ENCODE measurements around the gene DPH2.

DPH2 gene

DNA sequence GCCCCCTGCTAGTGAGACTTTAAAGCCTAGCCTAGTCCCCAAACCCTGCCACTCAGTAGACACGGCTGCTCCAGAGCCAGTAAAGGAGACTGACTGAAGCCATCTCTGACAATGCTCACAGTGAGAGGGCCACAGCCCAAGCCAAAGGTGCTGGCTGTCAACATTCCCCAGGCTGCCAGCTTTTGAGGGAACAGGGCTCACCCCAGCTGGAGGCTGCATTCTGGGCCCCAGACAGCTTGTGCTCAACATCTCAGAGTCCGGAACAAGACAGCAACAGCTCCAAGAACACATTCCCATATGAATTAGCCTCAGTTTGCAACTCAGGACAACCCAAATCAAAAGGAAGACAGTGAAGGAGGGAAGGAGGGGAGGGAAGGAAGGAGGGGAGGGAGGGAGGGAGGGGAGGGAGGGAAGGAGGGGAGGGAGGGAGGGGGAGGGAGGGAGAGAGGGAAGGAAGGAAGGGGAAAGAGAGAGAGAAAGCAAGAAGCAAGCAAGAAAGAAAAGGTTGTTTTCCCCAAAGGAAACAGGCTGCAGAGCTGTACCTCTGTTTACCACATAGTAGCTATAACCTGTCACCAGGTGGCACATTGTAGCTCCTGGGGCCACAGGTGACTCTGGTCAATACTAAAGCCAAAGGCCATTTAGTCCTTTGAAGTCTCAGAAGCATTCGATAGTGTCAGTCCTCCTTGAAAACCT lies 30.8 kb upstream of the DPH2 start:
- no peak for DNase-seq
- in situ Hi-C loops (cut with MboI; ENCODE audit: low pct_unique_long_range_greater_than_20kb, low sequenced_read_pairs), result loop anchor here (10.0 kb wide), 1 partner anchor 184 kb away; no protein-coding TSS in a partner anchor

DNA sequence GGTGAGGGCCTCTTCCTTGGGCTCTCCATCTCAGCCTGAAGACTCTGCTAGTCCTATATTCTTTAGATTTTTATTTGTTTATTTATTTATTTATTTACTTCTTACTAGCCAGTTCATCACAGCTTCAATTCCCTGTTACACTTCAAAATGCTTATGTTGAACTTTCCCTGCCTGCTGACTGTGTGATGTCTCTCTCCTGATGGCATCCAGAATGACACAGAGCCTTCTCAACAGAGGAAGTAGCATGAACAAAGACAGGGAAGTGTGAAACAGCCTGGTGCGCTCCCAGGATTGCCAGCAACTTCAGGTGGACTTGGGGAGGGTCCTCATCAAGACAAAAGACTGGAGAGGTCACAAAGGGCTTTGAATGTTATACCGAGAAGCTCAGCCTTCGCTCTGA lies 27.4 kb upstream of the DPH2 start:
- in situ Hi-C loops (cut with MboI; ENCODE audit: low pct_unique_long_range_greater_than_20kb, low sequenced_read_pairs), result no loop called here
- no peak for DNase-seq

DNA sequence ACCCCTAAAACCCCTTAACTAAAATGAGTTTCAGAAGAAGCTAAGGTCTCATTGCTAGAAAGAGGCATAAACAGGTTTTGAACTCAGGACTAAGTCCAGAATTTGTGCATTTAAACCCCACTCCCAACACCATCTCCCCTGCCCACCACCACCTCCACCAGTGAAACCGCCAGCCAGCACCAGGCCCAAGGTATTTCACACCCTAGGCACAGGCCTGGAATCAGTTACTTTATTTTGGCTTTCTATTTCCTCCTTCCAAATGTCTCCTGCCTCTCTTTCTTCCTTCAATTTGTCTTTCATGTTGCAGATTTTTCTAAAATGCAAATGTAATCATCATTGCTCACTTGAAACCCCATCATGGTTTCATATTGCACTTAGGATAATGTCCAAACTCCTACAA lies 24.9 kb upstream of the DPH2 start:
- in situ Hi-C loops (cut with MboI; ENCODE audit: low pct_unique_long_range_greater_than_20kb, low sequenced_read_pairs), result no loop called here
- DNase-seq, result no peak

DNA sequence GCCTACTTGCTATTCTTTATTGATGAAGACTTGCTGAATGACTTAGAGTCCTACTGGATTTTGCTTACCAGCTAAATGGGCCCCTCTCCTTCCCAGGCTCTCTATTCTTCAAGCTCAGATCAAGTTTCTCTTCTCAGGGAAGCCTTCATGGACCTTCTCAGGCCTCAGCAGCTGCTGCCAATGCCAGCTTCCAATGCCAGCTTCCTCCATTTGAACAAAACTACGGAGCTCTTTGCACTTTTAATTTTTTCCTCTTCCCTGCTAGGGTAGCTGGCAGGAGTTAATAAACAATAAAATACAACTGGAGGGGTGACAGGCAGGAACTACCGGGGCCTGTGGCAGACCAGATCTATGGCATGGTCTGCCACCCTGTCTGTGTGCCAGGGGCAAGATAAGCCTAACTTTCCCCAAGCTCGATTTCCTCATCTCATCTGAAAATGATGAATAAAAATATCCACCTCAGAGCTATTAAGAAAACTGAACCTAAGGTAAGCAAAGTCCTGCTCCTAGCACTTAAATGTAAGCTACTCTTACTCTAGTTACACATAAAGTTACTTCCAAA lies 24.1 kb upstream of the DPH2 start:
- in situ Hi-C loops (cut with MboI; ENCODE audit: low pct_unique_long_range_greater_than_20kb, low sequenced_read_pairs), result no loop called here

DNA sequence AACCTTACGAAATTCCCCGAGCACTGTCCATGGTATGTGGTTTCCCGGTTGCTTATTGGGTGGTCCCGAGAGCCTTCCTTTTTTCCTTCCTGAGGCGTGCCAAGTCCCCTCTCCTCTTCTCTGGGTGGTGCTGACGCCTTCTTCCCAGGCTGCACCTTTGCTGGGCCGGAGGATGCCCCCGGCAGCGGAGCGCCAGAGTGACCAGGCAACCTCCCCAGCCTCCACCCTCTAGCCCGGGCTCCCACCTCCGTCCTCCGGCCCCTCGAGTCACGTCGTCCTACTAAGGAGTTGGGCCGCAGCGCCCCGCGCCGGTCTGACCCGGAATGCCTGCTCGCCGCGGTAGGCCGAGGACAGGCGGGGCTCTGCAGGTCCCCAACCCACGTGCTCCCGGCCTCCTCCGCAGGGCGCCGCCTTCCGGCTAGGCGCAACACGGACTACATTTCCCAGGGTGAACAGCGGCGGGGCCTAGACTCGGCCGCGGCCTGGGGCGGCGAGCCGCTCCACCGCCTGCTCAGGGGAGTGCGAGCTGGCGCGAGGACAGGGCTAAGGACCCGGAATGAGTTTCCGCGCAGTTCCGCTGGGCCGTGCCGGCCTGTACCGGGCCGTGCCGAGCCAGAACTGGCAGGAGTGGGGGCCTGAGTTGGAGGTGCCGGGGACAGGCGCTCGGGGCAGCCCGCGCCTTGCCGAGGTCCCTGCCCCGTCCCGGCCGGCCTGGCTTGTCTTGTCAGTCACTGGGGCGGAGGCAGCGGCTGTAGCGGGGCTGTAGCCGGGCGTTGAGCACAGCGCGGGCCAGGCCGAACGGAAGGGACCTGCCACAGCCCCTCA lies 23.4 kb upstream of the DPH2 start, which contains the start of gene IPO13:
Gene IPO13, plus strand, starts transcription at position 715 of the 825 bp plus-strand sequence. CDS start 651 bp downstream, outside the sequence.
- DNase-seq, result peak; percentile 97
- in situ Hi-C loops (cut with MboI; ENCODE audit: low pct_unique_long_range_greater_than_20kb, low sequenced_read_pairs), result no loop called here

More for the DNA sequence above, 24.1 kb upstream of the DPH2 start:
- DNase-seq, result peak; percentile 7

DNA sequence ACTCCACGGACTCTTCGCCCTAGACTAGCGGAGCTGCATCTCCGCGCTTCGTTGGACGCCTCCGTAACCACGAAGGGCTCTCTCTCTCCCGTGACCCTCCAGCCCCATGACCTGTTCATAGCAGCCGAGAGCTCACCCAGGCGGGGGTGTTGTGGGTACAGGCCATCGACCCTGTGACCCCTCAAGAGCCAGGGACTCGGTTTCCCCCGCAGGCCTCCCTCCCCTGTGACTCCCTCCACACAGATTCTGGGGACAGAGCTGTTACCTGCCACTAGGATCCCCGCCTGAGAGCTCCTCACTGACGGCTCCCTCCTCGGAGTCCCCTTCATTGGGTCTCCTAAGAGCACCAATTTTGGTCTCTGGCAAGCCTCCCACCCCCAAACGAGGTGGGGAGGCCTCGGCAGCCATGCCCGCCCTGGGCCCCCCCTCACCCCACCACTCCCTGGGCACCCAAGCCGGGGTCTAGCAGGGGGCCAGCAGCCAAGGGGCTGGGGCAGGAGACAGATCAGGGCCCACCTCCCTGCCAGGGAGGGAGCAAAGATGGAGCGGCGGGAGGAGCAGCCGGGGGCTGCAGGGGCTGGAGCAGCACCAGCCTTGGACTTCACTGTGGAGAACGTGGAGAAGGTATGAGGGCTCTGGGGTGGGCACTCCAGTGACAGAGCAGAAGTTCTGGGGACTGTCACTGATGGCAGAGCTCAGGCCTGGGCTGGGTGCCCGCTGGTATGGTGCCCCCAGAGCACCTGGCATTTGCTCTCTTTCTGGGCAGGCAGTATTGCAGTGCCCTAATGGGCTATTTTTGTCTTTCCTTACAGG lies 22.5 kb upstream of the DPH2 start:
- no peak for DNase-seq
- in situ Hi-C loops (cut with MboI; ENCODE audit: low pct_unique_long_range_greater_than_20kb, low sequenced_read_pairs), result no loop called here

DNA sequence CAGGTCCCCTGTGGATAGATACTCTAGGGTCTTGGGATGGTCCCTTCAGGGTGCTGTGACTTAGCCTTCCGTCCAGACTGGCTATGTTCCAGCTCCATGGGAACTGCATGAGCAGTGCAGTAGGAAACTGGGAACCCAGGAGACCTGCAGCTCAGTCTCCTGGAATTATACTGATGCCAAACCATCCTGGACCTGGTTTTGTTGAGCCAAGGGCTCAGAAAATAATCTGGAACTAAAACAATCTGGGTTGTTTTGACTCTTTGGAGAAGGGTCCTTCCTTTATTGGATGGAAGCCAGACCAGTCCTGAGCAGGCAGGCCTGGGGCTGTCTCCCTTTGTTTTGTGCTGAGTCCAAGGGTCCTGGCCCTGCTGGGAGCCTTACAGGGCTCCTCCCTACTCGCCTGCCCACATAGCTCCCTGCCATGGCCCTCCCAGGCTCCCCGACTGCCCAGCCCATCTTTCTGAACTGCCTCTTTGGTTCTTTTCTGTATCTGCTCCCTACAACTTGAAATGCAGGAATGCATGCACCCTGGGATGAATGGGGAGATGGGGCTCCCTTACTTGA lies 21.9 kb upstream of the DPH2 start:
- in situ Hi-C loops (cut with MboI; ENCODE audit: low pct_unique_long_range_greater_than_20kb, low sequenced_read_pairs), result no loop called here
- DNase-seq, result peak; percentile 7

DNA sequence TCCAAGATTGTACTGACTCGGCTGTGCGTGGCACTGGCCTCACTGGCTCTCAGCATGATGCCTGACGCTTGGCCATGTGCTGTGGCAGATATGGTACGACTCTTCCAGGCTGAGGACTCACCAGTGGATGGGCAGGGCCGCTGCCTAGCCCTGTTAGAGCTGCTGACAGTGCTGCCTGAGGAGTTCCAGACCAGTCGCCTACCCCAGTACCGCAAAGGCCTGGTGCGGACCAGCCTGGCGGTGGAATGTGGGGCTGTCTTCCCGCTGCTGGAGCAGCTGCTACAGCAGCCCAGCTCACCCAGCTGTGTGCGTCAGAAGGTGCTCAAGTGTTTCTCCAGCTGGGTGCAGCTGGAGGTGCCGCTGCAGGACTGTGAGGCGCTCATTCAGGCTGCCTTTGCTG lies 20.1 kb upstream of the DPH2 start:
- DNase-seq, result no peak
- in situ Hi-C loops (cut with MboI; ENCODE audit: low pct_unique_long_range_greater_than_20kb, low sequenced_read_pairs), result no loop called here

DNA sequence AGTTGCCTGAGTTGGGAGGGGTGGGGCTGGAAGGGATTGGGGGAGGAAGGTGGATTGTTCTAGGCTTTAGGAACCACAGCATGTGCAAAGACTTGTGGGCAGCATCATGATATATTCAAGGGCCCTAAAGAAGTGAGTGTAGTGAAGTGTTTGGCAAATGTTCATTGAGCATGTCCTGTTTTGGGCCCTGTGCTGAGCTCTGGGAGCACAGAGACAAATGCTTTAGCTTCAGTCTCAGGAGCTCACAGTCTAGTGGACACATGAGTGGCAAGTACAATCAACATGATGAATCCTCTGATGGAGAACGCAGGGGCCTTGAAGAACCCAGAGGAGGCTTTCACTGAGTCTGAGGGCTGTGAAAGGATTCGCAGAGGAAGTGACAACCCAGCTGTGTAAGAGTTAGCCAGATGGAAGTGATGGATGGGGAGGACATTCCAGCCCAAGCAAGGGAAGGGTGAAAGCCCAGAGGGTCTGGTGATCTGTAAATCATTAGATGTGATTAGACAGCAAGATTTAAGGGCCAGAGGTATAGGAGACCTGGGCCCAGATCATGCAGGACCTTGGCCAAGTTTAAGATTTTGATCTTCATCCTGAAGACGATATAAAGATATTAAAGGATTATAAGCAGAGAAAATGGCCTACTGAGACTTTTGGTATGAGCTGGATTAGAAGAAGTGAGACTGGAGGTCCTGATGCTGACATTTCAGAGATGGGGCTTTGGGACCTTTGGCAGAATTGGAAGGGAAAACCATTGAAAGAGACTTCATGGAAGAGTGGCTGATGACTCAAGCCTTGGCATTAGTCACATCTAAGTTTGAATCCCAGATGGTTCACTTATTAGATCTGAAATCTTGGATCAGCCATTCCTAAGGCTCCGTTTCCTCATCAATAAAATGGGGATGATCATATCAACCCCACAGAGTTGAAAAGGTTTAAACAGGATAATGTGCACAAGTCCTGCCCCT lies 18.5 kb upstream of the DPH2 start:
- in situ Hi-C loops (cut with MboI; ENCODE audit: low pct_unique_long_range_greater_than_20kb, low sequenced_read_pairs), result no loop called here
- no peak for DNase-seq

DNA sequence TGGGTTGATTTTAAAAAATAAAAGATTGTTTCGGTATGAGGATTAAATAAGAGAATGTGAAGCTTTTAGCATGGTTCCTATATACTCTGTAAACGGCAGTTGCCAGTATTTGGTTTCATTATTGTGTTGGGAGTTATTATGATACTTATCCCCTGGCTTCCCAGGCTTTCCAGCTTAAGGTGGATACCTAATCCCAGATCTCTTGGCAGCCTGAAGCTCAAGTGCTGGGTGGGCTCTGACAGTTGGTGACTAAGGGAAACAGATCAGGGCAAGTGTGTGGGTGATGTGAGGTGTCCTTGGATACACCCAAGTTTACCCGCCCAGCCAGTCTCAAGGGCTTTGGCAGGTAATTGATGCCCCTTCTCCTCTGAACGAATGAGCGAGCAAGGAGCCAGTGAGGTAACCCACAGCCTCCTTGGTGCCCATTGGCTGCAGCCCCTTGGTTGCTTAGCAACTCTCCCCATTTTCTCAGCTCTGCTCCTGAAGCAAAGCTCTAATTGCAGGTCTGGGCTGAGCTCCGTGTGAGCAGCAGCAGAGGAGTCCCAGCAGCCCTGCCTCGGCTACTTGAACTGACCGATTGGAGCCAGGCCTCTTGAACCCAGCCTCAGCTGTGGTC lies 17.0 kb upstream of the DPH2 start:
- no peak for DNase-seq
- in situ Hi-C loops (cut with MboI; ENCODE audit: low pct_unique_long_range_greater_than_20kb, low sequenced_read_pairs), result no loop called here

DNA sequence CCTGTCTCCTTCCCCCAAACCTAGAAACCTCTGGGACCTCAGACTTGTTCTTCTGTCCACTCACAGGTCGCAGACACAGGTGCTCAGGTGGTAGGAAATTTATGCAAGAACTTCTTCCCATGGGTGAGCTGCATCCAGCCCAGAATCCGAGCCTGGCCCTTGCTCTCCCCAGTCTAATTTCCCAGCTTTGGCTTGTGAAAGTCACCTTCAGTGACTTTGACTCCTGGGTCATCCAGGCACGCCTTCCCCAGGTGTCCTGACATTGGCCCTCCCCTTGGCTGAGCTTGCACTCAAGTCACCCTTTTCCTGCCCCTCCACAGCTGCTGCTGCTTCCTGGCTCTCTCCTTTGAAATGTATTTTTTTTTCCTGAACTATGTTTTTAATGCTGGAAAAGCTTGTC lies 16.4 kb upstream of the DPH2 start:
- no peak for DNase-seq
- in situ Hi-C loops (cut with MboI; ENCODE audit: low pct_unique_long_range_greater_than_20kb, low sequenced_read_pairs), result no loop called here

DNA sequence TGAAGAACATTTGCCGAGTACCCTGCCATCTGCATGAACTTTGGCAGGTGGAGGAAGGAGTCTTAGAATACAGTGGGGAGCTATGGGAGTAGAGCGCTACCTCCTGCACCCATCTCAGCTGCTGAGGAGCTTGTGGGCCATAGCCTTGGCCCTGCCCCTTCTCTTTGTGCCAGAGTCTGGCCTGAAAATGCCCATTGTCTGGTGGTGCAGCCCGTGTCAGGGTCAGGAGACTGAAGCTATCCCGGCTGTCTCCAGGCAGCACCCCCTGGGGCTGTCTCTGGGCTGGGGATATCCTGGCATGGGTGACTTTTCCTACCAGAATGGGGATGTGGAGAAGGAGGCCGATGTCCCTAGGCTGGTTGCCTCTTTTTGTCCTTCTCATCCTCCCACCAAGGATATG lies 15.8 kb upstream of the DPH2 start:
- no peak for DNase-seq
- in situ Hi-C loops (cut with MboI; ENCODE audit: low pct_unique_long_range_greater_than_20kb, low sequenced_read_pairs), result no loop called here

DNA sequence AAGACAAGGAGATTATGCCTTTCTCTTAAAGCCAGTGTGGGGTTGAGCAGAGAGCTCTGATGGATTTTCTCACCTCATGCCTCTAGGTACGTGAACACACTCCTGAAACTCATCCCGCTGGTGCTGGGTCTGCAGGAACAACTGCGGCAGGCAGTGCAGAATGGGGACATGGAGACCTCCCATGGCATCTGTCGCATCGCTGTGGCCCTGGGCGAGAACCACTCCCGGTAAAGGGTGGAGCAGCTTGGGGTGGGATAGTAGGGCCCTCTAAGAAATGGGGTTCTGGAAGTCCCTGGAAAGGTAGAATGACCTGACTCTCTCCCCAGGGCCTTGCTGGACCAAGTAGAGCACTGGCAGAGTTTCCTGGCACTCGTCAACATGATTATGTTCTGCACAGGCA lies 13.6 kb upstream of the DPH2 start:
- in situ Hi-C loops (cut with MboI; ENCODE audit: low pct_unique_long_range_greater_than_20kb, low sequenced_read_pairs), result no loop called here
- no peak for DNase-seq

DNA sequence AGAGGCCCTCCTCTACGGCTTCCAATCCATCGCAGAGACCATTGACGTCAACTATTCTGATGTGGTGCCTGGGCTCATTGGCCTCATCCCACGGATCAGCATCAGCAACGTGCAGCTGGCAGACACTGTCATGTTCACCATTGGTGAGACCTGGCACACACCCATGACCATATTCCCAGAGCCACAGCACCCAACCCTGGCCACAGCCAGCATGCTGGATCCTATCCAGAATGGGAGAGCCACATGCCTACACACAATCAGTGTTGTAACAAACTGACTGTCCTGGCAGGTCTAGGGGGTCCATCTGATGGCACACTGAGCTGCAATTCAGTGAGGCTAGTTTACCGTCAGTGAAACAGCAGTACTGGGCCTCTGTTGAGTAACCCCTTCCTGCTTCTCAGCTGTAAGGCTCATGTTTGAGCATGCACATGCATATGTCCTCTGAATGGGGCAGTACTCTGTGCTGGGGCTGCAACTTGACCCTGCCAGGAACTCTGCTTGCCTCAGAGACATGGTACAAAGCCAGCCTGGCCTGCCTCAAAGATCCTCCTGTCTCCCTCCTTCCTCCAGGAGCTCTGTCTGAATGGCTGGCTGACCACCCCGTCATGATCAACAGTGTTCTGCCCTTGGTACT lies 12.3 kb upstream of the DPH2 start:
- in situ Hi-C loops (cut with MboI; ENCODE audit: low pct_unique_long_range_greater_than_20kb, low sequenced_read_pairs), result no loop called here
- no peak for DNase-seq

DNA sequence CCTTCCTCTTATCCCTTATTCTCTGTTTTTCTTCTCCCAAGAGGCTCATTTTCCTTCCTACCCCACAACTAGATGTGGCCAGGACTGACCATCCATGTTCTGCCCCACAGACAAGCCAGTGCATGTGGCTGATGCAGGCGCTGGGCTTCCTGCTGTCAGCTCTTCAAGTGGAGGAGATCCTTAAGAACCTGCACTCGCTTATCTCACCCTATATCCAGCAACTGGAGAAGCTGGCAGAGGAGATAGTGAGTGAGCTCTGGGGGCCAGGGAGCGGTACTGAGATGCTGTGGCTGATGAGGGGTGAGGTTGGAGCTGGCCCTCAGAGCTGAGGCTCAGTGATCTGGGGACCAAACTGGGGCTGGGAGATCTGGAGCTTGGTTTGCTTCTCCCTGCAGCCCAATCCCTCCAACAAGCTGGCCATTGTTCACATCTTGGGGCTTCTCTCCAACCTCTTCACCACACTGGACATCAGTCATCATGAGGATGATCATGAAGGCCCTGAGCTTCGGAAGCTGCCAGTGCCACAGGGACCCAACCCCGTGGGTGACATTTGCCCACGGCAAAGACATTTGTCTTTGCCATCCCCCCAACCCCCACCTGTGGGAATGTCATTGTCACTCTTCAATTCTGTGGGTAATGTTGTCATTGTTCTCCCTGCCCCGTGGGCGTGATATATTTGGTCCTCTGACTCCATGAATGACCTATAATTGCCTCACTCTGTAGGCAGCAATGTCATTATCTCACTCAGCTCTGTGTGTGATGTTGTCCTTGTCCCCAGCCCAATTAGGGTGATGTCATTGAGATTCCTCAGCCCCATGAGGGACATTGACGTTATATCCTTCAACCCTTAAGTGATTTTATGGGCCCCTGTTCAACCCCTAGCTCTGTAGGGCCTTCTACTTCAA lies 11.2 kb upstream of the DPH2 start:
- in situ Hi-C loops (cut with MboI; ENCODE audit: low pct_unique_long_range_greater_than_20kb, low sequenced_read_pairs), result no loop called here
- no peak for DNase-seq

DNA sequence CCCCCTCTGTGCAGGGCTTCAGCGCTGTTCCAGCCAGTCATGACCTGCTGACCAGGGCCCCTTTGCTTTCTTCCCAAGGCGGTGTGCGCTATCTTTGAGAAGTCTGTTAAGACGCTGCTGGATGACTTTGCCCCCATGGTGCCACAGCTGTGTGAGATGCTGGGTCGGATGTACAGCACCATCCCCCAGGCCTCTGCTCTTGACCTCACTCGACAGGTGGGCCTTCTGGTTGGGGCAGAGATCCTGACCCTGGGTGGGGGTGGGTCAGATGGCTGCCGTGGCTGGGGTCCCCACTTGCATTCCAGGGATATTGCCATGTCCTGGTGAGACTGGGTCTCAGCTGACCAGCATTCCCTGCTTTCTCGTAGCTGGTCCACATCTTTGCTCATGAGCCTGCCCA lies 9.0 kb upstream of the DPH2 start:
- DNase-seq, result no peak
- in situ Hi-C loops (cut with MboI; ENCODE audit: low pct_unique_long_range_greater_than_20kb, low sequenced_read_pairs), result no loop called here
